GM21717 (cell line): ENCODE measurements around the gene WIPF1.
A peak's percentile ranks its signal among the peaks of the same experiment; 100 is the strongest.

Experiments
- ATAC-seq: cut with Tn5 transposase; IDR thresholded peaks from one replicate; pipeline ENCODE4 v1.9.1; 2021; ENCODE audit warnings: mild to moderate bottlenecking, moderate library complexity; ENCODE audit not compliant: unreplicated experiment

WIPF1 gene

GRCh38 chr2:174546519-174547506 lies 50.8 kb downstream of the WIPF1 start:
- no peak for ATAC-seq

GRCh38 chr2:174545240-174545639 lies 52.4 kb downstream of the WIPF1 start:
- no peak for ATAC-seq

- ATAC-seq = no peak
Measured at GRCh38 chr2:174544802-174545201, 52.8 kb downstream of the WIPF1 start.

- no peak for ATAC-seq
Measured at GRCh38 chr2:174544156-174544555, 53.4 kb downstream of the WIPF1 start.

- no peak for ATAC-seq
Measured at GRCh38 chr2:174540893-174541292, 56.7 kb downstream of the WIPF1 start.

- ATAC-seq = no peak
Measured at GRCh38 chr2:174535757-174536703, 61.6 kb downstream of the WIPF1 start.

GRCh38 chr2:174535083-174535482 lies 62.5 kb downstream of the WIPF1 start:
- no peak for ATAC-seq

- ATAC-seq = no peak
Measured at GRCh38 chr2:174529916-174530315, 67.7 kb downstream of the WIPF1 start.

GRCh38 chr2:174527959-174528358 lies 69.6 kb downstream of the WIPF1 start:
- no peak for ATAC-seq

GRCh38 chr2:174527101-174527721 lies 70.4 kb downstream of the WIPF1 start:
- ATAC-seq = no peak

- no peak for ATAC-seq
Measured at GRCh38 chr2:174524527-174524926, 73.1 kb downstream of the WIPF1 start.

- ATAC-seq = no peak
Measured at GRCh38 chr2:174522553-174522952, 75.1 kb downstream of the WIPF1 start.

GRCh38 chr2:174518395-174518794 lies 79.2 kb downstream of the WIPF1 start:
- no peak for ATAC-seq

- ATAC-seq = peak; percentile 45
Measured at GRCh38 chr2:174516501-174517378, 80.9 kb downstream of the WIPF1 start.

GRCh38 chr2:174512345-174512744 lies 85.3 kb downstream of the WIPF1 start:
- no peak for ATAC-seq

- no peak for ATAC-seq
Measured at GRCh38 chr2:174511580-174512260, 85.9 kb downstream of the WIPF1 start.

GRCh38 chr2:174510583-174511189 lies 86.9 kb downstream of the WIPF1 start:
- ATAC-seq = no peak
